Small intestine (tissue), 16 donors: ENCODE results near the gene OAF. TPM values are rescaled to one million over a fixed set of nuclear protein-coding genes. Genes with fewer than 3 reads are reported as not detected.
A peak's percentile ranks its signal among the peaks of the same experiment; 100 is the strongest.

Experiments used
- DNase-seq, 2 donors: peaks; one replicate each; pipeline versions ENCODE4 v3.0.0 to v3.0.0-alpha.2; 2013
- FAIRE-seq: peaks from 2 replicates; lab custom pipeline; 2012; peaks lifted over from hg19 to GRCh38; lab: Jason Lieb, UNC
- H3K27ac ChIP-seq, 3 donors: one replicate each; pipeline ENCODE4 v1.5.1; 2013; ENCODE audit warnings: low read length in 2 of 3, mild to moderate bottlenecking in 2 of 3, control low read depth in 1 of 3, inconsistent platforms in 1 of 3, low read depth in 1 of 3, moderate library complexity in 1 of 3
- H3K27me3 ChIP-seq, 3 donors: one replicate each; pipeline ENCODE4 v1.6.1; 2013; ENCODE audit warnings: low read length in 3 of 3, inconsistent platforms in 1 of 3; ENCODE audit not compliant: control insufficient read depth in 3 of 3, insufficient read depth in 3 of 3
- H3K36me3 ChIP-seq, 3 donors: one replicate each; pipeline ENCODE4 v1.6.1; 2013; ENCODE audit warnings: low read length in 3 of 3, inconsistent platforms in 1 of 3, low read depth in 1 of 3, mild to moderate bottlenecking in 1 of 3, moderate library complexity in 1 of 3; ENCODE audit not compliant: control insufficient read depth in 3 of 3, insufficient read depth in 2 of 3
- H3K4me1 ChIP-seq, 3 donors: one replicate each; pipeline ENCODE4 v1.6.1; 2013; ENCODE audit warnings: low read length in 2 of 3, inconsistent platforms in 1 of 3, low read depth in 1 of 3, mild to moderate bottlenecking in 1 of 3, moderate library complexity in 1 of 3; ENCODE audit not compliant: control insufficient read depth in 3 of 3, insufficient read depth in 2 of 3
- H3K4me3 ChIP-seq, 3 donors: one replicate each; pipeline ENCODE4 v1.5.1; 2013; ENCODE audit warnings: low read length in 3 of 3, control low read depth in 1 of 3, inconsistent platforms in 1 of 3, low read depth in 1 of 3, mild to moderate bottlenecking in 1 of 3, moderate library complexity in 1 of 3
- H3K9me3 ChIP-seq, 2 donors: one replicate each; pipeline ENCODE4 v1.6.1; 2013; ENCODE audit warnings: low read depth in 1 of 2, low read length in 1 of 2; ENCODE audit not compliant: control insufficient read depth in 2 of 2, insufficient read depth in 1 of 2
- WGBS, 3 donors: extraction: QIAGEN DNeasy Blood & Tissue Kit; methylation state at CpG; one replicate each; pipeline ENCODE4 v1.1.7; 2013; 5-methylcytosine and 5-hydroxymethylcytosine counted together
- long read RNA-seq, 10 donors: transcript quantifications; one replicate each; lab custom pipeline, GENCODE V29; 2026
- polyA plus RNA-seq, 4 donors: library from polyadenylated mRNA; stranded (reverse) in 3 of 4; unstranded in 1 of 4; fragments of 200-250 nt in 3 of 4; fragments of 120-200 nt in 1 of 4; gene quantifications; one replicate each; pipeline versions ENCODE4 v1.2.1 to v1.2.3, GENCODE V29; 2013
- donor health status: healthy with polysubstance abuse.
- donor health status: control.
- donor health status: control.
- donor health status: Bipolar disorder and iron deficiency.
- donor health status: healthy.

The OAF gene
- 100 to 1,000 TPM in 1 of 4 donors, 10 to 100 TPM in 3; 33.0 to 208 (median 65.1) TPM for polyA plus RNA-seq
- long read RNA-seq, donor 1, transcript OAF-201 (4 exons, 2,525 nt), result major isoform, 146 of 216 reads
- long read RNA-seq, donor 1, partial matches to known transcripts, result 67 of 216 reads
- long read RNA-seq, donor 1, other reads (novel, unspliced or antisense), result 0 of 216 reads
- long read RNA-seq, donor 2, transcript OAF-201 (4 exons, 2,525 nt), result major isoform, 34 of 65 reads
- long read RNA-seq, donor 2, partial matches to known transcripts, result 31 of 65 reads
- long read RNA-seq, donor 2, other reads (novel, unspliced or antisense), result 0 of 65 reads
- long read RNA-seq, donor 3, transcript OAF-201 (4 exons, 2,525 nt), result major isoform, 51 of 126 reads
- long read RNA-seq, donor 3, partial matches to known transcripts, result 75 of 126 reads
- long read RNA-seq, donor 3, other reads (novel, unspliced or antisense), result 0 of 126 reads
- long read RNA-seq, donor 4, result 0 reads
- long read RNA-seq, donor 5, transcript OAF-201 (4 exons, 2,525 nt), result major isoform, 14 of 31 reads
- long read RNA-seq, donor 5, partial matches to known transcripts, result 17 of 31 reads
- long read RNA-seq, donor 5, other reads (novel, unspliced or antisense), result 0 of 31 reads
- long read RNA-seq, donor 6, transcript OAF-201 (4 exons, 2,525 nt), result major isoform, 63 of 92 reads
- long read RNA-seq, donor 6, partial matches to known transcripts, result 28 of 92 reads
- long read RNA-seq, donor 6, other reads (novel, unspliced or antisense), result 0 of 92 reads
- long read RNA-seq, donor 7, result 0 reads
- long read RNA-seq, donor 8, transcript OAF-201 (4 exons, 2,525 nt), result major isoform, 5 of 5 reads
- long read RNA-seq, donor 8, partial matches to known transcripts, result 0 of 5 reads
- long read RNA-seq, donor 8, other reads (novel, unspliced or antisense), result 0 of 5 reads
- long read RNA-seq, donor 9, transcript OAF-201 (4 exons, 2,525 nt), result major isoform, 18 of 18 reads
- long read RNA-seq, donor 9, partial matches to known transcripts, result 0 of 18 reads
- long read RNA-seq, donor 9, other reads (novel, unspliced or antisense), result 0 of 18 reads
- long read RNA-seq, donor 10, transcript OAF-201 (4 exons, 2,525 nt), result major isoform, 54 of 74 reads
- long read RNA-seq, donor 10, partial matches to known transcripts, result 19 of 74 reads
- long read RNA-seq, donor 10, other reads (novel, unspliced or antisense), result 0 of 74 reads

- H3K9me3 ChIP-seq, result no peaks in the 10 kb centered on the region
- WGBS, 3 donors, result 1% methylated on average over 71 to 107 of the region's 108 CpGs
- H3K4me1 ChIP-seq, result peaks cover 5 to 56% (median 19%) of the 10 kb centered on the region in 3 donors
- peak within 1 kb of the TSS; percentile 64 to 96 (median 92) for H3K4me3 ChIP-seq
- DNase-seq (peak; percentile 75 to 93), FAIRE-seq (no peak)
- H3K27me3 ChIP-seq, result no peaks in the 10 kb centered on the region
- H3K36me3 ChIP-seq, result peaks cover 0 to 28% (median 2%) of the 10 kb centered on the region in 3 donors
- H3K27ac ChIP-seq, result peak within 1 kb of the TSS; percentile 92 to 93 (median 93)
These were observed at the start of gene OAF for GRCh38 chr11:120210626-120211521. Gene OAF, plus strand, starts transcription at chr11:120211032. Its CDS starts 248 bp downstream, at chr11:120211280.

GRCh38 chr11:120167659-120168058 is 43.2 kb upstream of the OAF start:
- Histone ChIP-seq H3K4me1 (peaks cover 0 to 25% (median 0%) of the 10 kb centered on the region in 3 donors), H3K27me3 (peaks cover 3 to 40% (median 5%) of the 10 kb centered on the region in 3 donors), H3K9me3 (peaks cover 0 to 3% of the 10 kb centered on the region in 2 donors), H3K4me3 (no peak overlapping the region), H3K27ac (no peak overlapping the region), H3K36me3 (no peaks in the 10 kb centered on the region)
- FAIRE-seq, result no peak
- DNase-seq, result no peak
- 66 to 75% (median 67%) methylated on average over 11 of the region's 11 CpGs for WGBS, 3 donors

GRCh38 chr11:120168108-120168959 is 42.5 kb upstream of the OAF start:
- H3K27ac ChIP-seq, result no peak overlapping the region
- 14 to 24% (median 23%) methylated on average over 32 to 35 of the region's 35 CpGs for WGBS, 3 donors
- no peak for FAIRE-seq
- H3K9me3 ChIP-seq, result peaks cover 0 to 3% of the 10 kb centered on the region in 2 donors
- peak overlapping the region in 2 of 3 donors; percentile 37 to 56 for H3K4me3 ChIP-seq
- peaks cover 0 to 4% (median 0%) of the 10 kb centered on the region in 3 donors for H3K36me3 ChIP-seq
- DNase-seq, result peak in 1 of 2 donors; percentile 15
- peaks cover 0 to 32% (median 0%) of the 10 kb centered on the region in 3 donors for H3K4me1 ChIP-seq
- H3K27me3 ChIP-seq, result peaks cover 3 to 40% (median 3%) of the 10 kb centered on the region in 3 donors

GRCh38 chr11:120168960-120169681 is 41.7 kb upstream of the OAF start:
- Histone ChIP-seq H3K27me3 (peaks cover 3 to 40% (median 3%) of the 10 kb centered on the region in 3 donors), H3K4me1 (peaks cover 0 to 37% (median 0%) of the 10 kb centered on the region in 3 donors), H3K9me3 (peaks cover 0 to 3% of the 10 kb centered on the region in 2 donors), H3K4me3 (peak overlapping the region in 2 of 3 donors; percentile 37 to 56), H3K36me3 (peaks cover 0 to 9% (median 0%) of the 10 kb centered on the region in 3 donors), H3K27ac (no peak overlapping the region)
- WGBS, 3 donors, result 0 to 1% (median 1%) methylated on average over 50 to 71 of the region's 71 CpGs
- FAIRE-seq (no peak), DNase-seq (peak; percentile 55 to 92)

- 19 to 54% (median 29%) methylated on average over 26 to 27 of the region's 27 CpGs for WGBS, 3 donors
- Histone ChIP-seq H3K9me3 (peaks cover 0 to 3% of the 10 kb centered on the region in 2 donors), H3K27me3 (peaks cover 3 to 40% (median 3%) of the 10 kb centered on the region in 3 donors), H3K4me1 (peaks cover 0 to 41% (median 0%) of the 10 kb centered on the region in 3 donors), H3K4me3 (no peak overlapping the region), H3K27ac (no peak overlapping the region), H3K36me3 (peaks cover 0 to 9% (median 0%) of the 10 kb centered on the region in 3 donors)
- no peak for DNase-seq
- no peak for FAIRE-seq
These were observed 40.7 kb upstream of the OAF start for GRCh38 chr11:120169981-120170698.

GRCh38 chr11:120170741-120171261 is 40.0 kb upstream of the OAF start:
- Histone ChIP-seq H3K4me3 (no peak overlapping the region), H3K36me3 (peaks cover 0 to 9% (median 0%) of the 10 kb centered on the region in 3 donors), H3K27me3 (peaks cover 3 to 40% (median 3%) of the 10 kb centered on the region in 3 donors), H3K4me1 (peaks cover 0 to 45% (median 0%) of the 10 kb centered on the region in 3 donors), H3K27ac (no peak overlapping the region), H3K9me3 (no peaks in the 10 kb centered on the region)
- DNase-seq, result no peak
- FAIRE-seq, result no peak
- 82 to 89% (median 82%) methylated on average over 12 of the region's 12 CpGs for WGBS, 3 donors
